ENCODE data around the gene C1orf146.
"Not testable (repeated sequence)": the region's sequence is repeated elsewhere in the genome, so short reads cannot be mapped to it uniquely, and the experiment has no call there.

C1orf146 gene

GRCh38 chr1:92262516-92262915, 44.8 kb downstream of the C1orf146 start:
- H3K27ac ChIP-seq, result no peak overlapping the region

GRCh38 chr1:92273039-92273438, 55.3 kb downstream of the C1orf146 start:
- DNase-seq (ENCODE audit: low read depth, low spot score), result no peak
- no peak overlapping the region for H3K27ac ChIP-seq

More at GRCh38 chr1:92262516-92262915, 44.8 kb downstream of the C1orf146 start:
- DNase-seq (ENCODE audit: low read depth, low spot score), result no peak

- no peak overlapping the region for H3K27ac ChIP-seq
- no peak for DNase-seq (ENCODE audit: low read depth, low spot score)
Observed at GRCh38 chr1:92274939-92275338, 57.2 kb downstream of the C1orf146 start.

GRCh38 chr1:92276082-92276481, 58.4 kb downstream of the C1orf146 start:
- no peak overlapping the region for H3K27ac ChIP-seq
- no peak for DNase-seq (ENCODE audit: low read depth, low spot score)

GRCh38 chr1:92277105-92277723, 59.5 kb downstream of the C1orf146 start:
- H3K27ac ChIP-seq, result no peak overlapping the region
- no peak for DNase-seq (ENCODE audit: low read depth, low spot score)

GRCh38 chr1:92279781-92280180, 62.1 kb downstream of the C1orf146 start:
- H3K27ac ChIP-seq; DNase-seq (ENCODE audit: low read depth, low spot score): not testable (repeated sequence)

GRCh38 chr1:92281411-92281810, 63.7 kb downstream of the C1orf146 start:
- not testable (repeated sequence) for DNase-seq (ENCODE audit: low read depth, low spot score)

GRCh38 chr1:92291372-92291999, 73.8 kb downstream of the C1orf146 start:
- DNase-seq (ENCODE audit: low read depth, low spot score), result peak; percentile 5
- no peak overlapping the region for H3K27ac ChIP-seq

More at GRCh38 chr1:92281411-92281810, 63.7 kb downstream of the C1orf146 start:
- not testable (repeated sequence) for H3K27ac ChIP-seq
